ENCODE data around the gene RCOR3.
"Not testable (repeated sequence)": the region's sequence is repeated elsewhere in the genome, so short reads cannot be mapped to it uniquely, and the experiment has no call there.

Gene RCOR3

DNA sequence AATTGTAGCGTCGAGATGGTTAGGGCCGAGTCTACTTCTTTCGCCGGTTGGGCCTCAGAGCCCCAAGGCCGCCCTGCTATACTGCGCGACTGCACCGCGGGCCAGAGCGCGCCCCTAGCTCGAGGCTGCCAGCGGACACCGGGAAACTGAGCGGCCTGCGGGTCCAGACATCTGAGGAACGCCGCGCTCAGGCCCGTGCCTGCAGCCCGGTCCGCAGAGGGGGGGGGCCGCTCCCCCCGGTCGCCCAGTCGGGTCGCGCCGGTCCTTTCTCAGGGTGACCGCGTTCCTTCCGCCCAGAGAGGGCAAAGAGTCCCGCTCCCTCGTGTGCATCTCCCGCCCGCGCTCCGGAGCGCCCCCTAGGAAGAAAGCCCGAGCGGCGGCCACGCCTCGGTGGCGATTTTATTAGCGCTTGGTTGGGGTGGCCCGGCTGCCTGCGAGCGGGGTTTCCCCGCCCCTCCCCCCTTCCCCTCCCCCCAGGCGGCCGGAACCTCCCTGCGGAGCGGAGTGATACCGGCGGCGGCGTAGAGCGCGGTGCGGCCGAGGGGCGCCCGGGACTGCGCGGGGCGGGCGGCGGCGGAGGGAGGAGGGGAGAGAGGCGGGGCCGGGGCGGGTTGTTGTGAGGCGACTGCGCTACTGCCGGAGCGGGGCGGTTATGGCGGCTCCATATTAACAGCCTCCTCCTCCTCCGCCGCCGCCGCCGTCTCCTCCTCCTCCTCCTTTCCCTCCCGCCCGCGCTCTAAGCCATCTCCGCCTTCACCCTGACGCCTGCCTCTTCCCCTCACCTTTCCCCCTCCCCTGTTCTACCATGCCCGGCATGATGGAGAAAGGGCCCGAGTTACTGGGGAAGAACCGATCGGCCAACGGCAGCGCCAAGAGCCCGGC is at the start of gene RCOR3:
Gene RCOR3, plus strand, starts transcription at position 611 of the 882 bp plus-strand sequence. Its CDS starts 195 bp downstream, at position 806.
- DNase-seq (ENCODE audit: low read depth): peak; percentile 59
- peak within 1 kb of the TSS; percentile 90 for H3K4me3 ChIP-seq (ENCODE audit: low read depth, low read length)
- TF ChIP-seq, protein P1, sequence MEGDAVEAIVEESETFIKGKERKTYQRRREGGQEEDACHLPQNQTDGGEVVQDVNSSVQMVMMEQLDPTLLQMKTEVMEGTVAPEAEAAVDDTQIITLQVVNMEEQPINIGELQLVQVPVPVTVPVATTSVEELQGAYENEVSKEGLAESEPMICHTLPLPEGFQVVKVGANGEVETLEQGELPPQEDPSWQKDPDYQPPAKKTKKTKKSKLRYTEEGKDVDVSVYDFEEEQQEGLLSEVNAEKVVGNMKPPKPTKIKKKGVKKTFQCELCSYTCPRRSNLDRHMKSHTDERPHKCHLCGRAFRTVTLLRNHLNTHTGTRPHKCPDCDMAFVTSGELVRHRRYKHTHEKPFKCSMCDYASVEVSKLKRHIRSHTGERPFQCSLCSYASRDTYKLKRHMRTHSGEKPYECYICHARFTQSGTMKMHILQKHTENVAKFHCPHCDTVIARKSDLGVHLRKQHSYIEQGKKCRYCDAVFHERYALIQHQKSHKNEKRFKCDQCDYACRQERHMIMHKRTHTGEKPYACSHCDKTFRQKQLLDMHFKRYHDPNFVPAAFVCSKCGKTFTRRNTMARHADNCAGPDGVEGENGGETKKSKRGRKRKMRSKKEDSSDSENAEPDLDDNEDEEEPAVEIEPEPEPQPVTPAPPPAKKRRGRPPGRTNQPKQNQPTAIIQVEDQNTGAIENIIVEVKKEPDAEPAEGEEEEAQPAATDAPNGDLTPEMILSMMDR (IDR thresholded peaks at IDR 0.05; ENCODE audit: control insufficient read depth, extremely low read depth, insufficient read depth): peak; percentile 69

DNA sequence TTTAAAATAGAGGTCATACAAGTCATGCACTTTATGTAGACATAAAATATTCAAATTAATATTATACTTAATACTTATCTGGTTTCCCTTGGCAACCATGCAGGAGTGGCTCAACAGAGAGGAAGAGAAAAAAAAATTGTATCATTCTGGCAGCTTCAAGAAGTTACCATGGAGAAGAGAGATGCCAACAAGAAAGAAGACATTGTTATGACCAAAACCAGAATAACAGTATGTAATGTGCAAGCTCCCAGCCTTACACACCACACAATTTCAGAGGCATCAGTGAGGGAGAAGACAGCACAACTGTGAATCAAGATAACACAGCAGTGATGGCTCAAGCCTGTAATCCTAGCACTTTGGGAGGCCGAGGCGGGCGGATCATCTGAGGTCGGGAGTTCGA is 49.1 kb upstream of the RCOR3 start:
- no peak overlapping the region for H3K4me3 ChIP-seq (ENCODE audit: low read depth, low read length)
- TF ChIP-seq, protein P1 (IDR thresholded peaks at IDR 0.05; ENCODE audit: control insufficient read depth, extremely low read depth, insufficient read depth): no peak

GRCh38 chr1:211210965-211211364 is 48.2 kb upstream of the RCOR3 start:
- no peak overlapping the region for H3K4me3 ChIP-seq (ENCODE audit: low read depth, low read length)
- no peak for DNase-seq (ENCODE audit: low read depth)
- TF ChIP-seq, protein P1 (IDR thresholded peaks at IDR 0.05; ENCODE audit: control insufficient read depth, extremely low read depth, insufficient read depth): no peak

More for the DNA sequence above, 49.1 kb upstream of the RCOR3 start:
- DNase-seq (ENCODE audit: low read depth): no peak

- no peak for DNase-seq (ENCODE audit: low read depth)
- TF ChIP-seq, protein P1 (IDR thresholded peaks at IDR 0.05; ENCODE audit: control insufficient read depth, extremely low read depth, insufficient read depth): no peak
- H3K4me3 ChIP-seq (ENCODE audit: low read depth, low read length): no peak overlapping the region
Measured at GRCh38 chr1:211213702-211214101, 45.5 kb upstream of the RCOR3 start.

DNA sequence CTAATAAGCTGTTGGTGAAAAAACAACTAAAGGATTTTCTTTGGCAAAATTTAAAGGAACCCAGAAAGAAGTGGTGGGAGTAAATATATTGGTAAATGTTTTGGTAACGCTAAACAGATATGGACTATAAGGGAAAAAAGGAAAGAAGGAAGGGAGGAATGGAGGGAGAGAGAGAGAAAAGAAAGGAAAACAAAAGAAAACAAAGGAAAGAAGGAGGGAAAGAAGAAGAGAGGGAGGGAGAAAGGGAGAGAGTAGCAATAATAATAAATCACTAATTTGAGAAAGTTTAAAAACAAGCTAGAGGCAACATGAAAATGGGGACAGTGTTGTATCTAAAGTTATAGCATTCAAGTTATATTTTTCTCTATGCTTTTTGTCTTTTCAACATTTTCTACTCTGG is 43.6 kb upstream of the RCOR3 start:
- no peak overlapping the region for H3K4me3 ChIP-seq (ENCODE audit: low read depth, low read length)
- DNase-seq (ENCODE audit: low read depth): no peak
- TF ChIP-seq, protein P1 (IDR thresholded peaks at IDR 0.05; ENCODE audit: control insufficient read depth, extremely low read depth, insufficient read depth): no peak

DNA sequence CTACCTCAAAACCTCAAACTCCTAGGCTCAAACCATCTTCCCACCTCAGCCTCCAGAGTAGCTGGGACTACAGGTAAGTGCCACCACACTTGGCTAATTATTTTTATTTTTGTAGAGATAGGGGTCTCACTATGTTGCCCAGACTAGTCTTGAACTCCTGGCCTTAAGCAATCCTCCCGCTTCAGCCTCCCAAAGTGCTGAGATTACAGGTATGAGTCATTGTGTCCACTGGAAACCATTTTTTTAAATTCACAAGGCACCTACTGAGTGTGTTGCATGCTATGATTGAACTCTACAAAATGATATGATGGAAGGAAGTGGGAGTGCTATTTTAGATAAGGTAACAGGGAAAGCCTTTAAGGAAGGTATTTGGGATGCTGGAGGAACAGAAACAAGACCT is 41.8 kb upstream of the RCOR3 start:
- H3K4me3 ChIP-seq (ENCODE audit: low read depth, low read length): no peak overlapping the region
- TF ChIP-seq, protein P1 (IDR thresholded peaks at IDR 0.05; ENCODE audit: control insufficient read depth, extremely low read depth, insufficient read depth): no peak
- no peak for DNase-seq (ENCODE audit: low read depth)

GRCh38 chr1:211222469-211223234 is 36.5 kb upstream of the RCOR3 start:
- not testable (repeated sequence) for H3K4me3 ChIP-seq (ENCODE audit: low read depth, low read length); DNase-seq (ENCODE audit: low read depth)

GRCh38 chr1:211228573-211229364 is 30.4 kb upstream of the RCOR3 start:
- DNase-seq (ENCODE audit: low read depth); H3K4me3 ChIP-seq (ENCODE audit: low read depth, low read length): not testable (repeated sequence)

All from LNCaP clone FGC (cell line).